ENCODE measurements around the gene APOO.

APOO gene

GRCh38 chrX:23926015-23926414 is 18.3 kb upstream of the APOO start:
- H3K27ac ChIP-seq, result no peak overlapping the region
- no peak for TF ChIP-seq ZFX (IDR thresholded peaks at IDR 0.05; ENCODE audit: borderline replicate concordance)
- TF ChIP-seq, protein P1, sequence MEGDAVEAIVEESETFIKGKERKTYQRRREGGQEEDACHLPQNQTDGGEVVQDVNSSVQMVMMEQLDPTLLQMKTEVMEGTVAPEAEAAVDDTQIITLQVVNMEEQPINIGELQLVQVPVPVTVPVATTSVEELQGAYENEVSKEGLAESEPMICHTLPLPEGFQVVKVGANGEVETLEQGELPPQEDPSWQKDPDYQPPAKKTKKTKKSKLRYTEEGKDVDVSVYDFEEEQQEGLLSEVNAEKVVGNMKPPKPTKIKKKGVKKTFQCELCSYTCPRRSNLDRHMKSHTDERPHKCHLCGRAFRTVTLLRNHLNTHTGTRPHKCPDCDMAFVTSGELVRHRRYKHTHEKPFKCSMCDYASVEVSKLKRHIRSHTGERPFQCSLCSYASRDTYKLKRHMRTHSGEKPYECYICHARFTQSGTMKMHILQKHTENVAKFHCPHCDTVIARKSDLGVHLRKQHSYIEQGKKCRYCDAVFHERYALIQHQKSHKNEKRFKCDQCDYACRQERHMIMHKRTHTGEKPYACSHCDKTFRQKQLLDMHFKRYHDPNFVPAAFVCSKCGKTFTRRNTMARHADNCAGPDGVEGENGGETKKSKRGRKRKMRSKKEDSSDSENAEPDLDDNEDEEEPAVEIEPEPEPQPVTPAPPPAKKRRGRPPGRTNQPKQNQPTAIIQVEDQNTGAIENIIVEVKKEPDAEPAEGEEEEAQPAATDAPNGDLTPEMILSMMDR (IDR thresholded peaks at IDR 0.05), result no peak

DNA sequence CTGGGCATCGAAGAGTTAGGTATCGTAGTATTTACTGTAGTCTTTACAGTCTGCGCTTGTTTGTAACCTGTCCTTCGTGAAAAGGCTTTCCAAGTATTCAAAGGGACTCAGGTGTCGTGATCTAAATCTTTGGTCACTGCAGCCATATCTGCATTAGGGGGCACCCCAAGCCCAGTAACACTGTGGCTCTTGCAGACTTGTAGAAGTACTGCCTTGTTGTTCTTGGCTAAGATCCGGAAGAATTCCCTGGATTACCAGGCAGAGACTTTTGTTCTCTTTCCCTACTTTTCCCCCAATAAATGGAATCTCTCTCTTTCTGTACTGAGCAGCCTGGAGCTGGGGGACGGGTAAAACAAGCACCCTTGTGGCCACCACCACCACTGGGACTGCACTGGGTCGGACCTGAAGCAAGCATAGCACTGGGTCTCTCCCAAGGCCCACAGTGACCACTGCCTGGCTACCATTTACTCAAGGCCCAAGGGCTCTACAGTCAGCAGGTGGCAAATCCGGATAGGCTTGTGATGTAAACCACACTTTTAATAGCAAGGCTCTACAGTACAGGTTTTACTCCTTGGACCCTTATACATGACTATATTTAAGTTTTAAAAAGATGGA is 12.1 kb upstream of the APOO start:
- no peak overlapping the region for H3K27ac ChIP-seq
- no peak for TF ChIP-seq ZFX (IDR thresholded peaks at IDR 0.05; ENCODE audit: borderline replicate concordance)
- TF ChIP-seq, protein P1 (IDR thresholded peaks at IDR 0.05), result no peak

DNA sequence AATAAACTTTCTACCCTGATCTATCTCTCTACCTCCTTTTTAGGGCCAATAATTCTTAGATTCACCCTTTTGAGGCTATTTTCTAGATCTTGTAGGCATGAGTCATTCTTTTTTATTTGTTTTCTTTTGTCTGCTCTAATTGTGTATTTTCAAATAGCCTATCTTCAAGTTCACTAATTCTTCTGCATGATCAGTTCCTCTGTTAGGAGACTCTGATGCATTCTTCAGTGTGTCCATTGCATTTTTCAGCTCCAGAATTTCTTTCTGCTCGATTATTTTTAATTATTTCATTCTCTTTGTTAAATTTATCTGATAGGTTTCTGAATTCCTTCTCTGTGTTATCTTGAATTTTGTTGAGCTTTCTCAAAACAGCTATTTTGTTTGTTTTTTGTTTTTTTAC is 11.4 kb upstream of the APOO start:
- H3K27ac ChIP-seq, result no peak overlapping the region
- TF ChIP-seq, protein P1 (IDR thresholded peaks at IDR 0.05), result no peak
- TF ChIP-seq ZFX (IDR thresholded peaks at IDR 0.05; ENCODE audit: borderline replicate concordance), result no peak

DNA sequence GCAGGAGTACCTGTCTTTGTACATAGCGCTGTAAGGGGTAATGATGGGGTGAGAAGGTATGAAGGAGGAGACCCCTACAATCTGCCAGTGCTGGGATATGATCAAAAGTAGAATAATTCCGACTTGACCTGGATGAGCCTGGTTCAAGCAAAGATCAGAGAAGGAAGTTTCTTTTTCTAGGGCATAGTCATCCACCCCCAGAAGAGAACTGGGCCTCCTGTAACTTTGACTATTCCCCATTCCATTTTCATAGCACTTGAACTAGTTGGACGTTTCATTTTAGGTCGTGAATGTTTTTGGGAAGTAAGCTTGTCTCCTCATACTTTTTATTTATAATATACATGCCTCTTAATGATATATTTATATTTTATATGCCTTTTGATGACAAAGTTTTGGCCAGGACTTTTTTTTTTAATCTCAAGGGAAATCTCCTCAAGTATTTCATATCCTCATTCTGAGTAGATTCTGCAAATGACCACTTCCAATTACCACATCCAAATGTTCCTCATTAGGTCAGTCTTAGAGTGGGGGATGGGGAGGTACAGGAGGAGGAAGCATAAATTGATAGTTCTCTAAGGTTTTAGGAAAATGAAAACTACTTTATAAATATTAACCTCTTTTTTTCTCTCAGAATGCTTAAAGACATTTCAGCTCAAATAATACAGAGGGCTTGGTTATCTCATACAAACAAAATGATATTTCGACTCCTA is 3.5 kb upstream of the APOO start:
- H3K27ac ChIP-seq, result no peak overlapping the region
- TF ChIP-seq ZFX (IDR thresholded peaks at IDR 0.05; ENCODE audit: borderline replicate concordance), result no peak
- TF ChIP-seq, protein P1 (IDR thresholded peaks at IDR 0.05), result no peak

- TF ChIP-seq, protein P1 (IDR thresholded peaks at IDR 0.05), result peak; percentile 49
- no peak for TF ChIP-seq ZFX (IDR thresholded peaks at IDR 0.05; ENCODE audit: borderline replicate concordance)
- peak overlapping the region; percentile 90 for H3K27ac ChIP-seq
These were observed 674 bp upstream of the APOO start for GRCh38 chrX:23908219-23909004.

- H3K27ac ChIP-seq, result peak overlapping the region; percentile 90
- no peak for TF ChIP-seq ZFX (IDR thresholded peaks at IDR 0.05; ENCODE audit: borderline replicate concordance)
These were observed 634 bp downstream of the APOO start for GRCh38 chrX:23907111-23907497.

DNA sequence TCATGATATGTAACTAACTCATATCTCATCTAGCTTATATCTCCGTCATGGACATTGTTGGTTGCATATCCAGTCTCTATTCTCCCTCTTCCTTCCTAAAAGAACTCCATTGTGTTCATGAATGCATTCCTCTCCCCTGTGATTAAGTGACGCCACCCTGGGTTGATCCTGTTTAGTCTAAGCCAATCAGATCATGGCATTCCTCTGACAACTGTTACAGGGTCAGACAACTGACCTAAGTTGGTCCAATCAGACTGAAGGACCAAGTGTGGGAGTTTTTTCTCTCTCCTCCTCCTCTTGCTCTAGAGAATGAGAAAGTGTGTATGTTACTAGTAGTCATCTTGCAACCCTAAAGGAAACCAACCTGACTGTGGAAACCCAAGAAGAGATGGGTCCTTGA is 3.6 kb downstream of the APOO start:
- TF ChIP-seq, protein P1 (IDR thresholded peaks at IDR 0.05), result no peak
- no peak for TF ChIP-seq ZFX (IDR thresholded peaks at IDR 0.05; ENCODE audit: borderline replicate concordance)
- H3K27ac ChIP-seq, result no peak overlapping the region
